ENCODE results near the gene MCM3AP.
"Not testable (repeated sequence)": the region's sequence is repeated elsewhere in the genome, so short reads cannot be mapped to it uniquely, and the experiment has no call there.

MCM3AP gene

GRCh38 chr21:46311568-46311967 is 26.2 kb upstream of the MCM3AP start:
- no peak for DNase-seq (ENCODE audit: low read depth)

GRCh38 chr21:46310260-46310659 is 24.8 kb upstream of the MCM3AP start:
- not testable (repeated sequence) for DNase-seq (ENCODE audit: low read depth)

- DNase-seq (ENCODE audit: low read depth), result peak; percentile 16
Measured at GRCh38 chr21:46308431-46308830, 23.0 kb upstream of the MCM3AP start.

GRCh38 chr21:46307625-46308024 is 22.2 kb upstream of the MCM3AP start:
- peak; percentile 67 for DNase-seq (ENCODE audit: low read depth)

- no peak for DNase-seq (ENCODE audit: low read depth)
Measured at GRCh38 chr21:46304955-46305354, 19.5 kb upstream of the MCM3AP start.

- DNase-seq (ENCODE audit: low read depth), result no peak
Measured at GRCh38 chr21:46304437-46304836, 19.0 kb upstream of the MCM3AP start.

- no peak for DNase-seq (ENCODE audit: low read depth)
Measured at GRCh38 chr21:46301759-46302158, 16.3 kb upstream of the MCM3AP start.

- DNase-seq (ENCODE audit: low read depth), result no peak
Measured at GRCh38 chr21:46299167-46299566, 13.8 kb upstream of the MCM3AP start.

- peak; percentile 32 for DNase-seq (ENCODE audit: low read depth)
Measured at GRCh38 chr21:46297338-46298271, 12.2 kb upstream of the MCM3AP start.

GRCh38 chr21:46295996-46296752 is 10.8 kb upstream of the MCM3AP start:
- peak; percentile 65 for DNase-seq (ENCODE audit: low read depth)

GRCh38 chr21:46295177-46295770 is 9.9 kb upstream of the MCM3AP start:
- DNase-seq (ENCODE audit: low read depth), result peak; percentile 55

- DNase-seq (ENCODE audit: low read depth), result peak; percentile 71
Measured at GRCh38 chr21:46294647-46295176, 9.3 kb upstream of the MCM3AP start.

- DNase-seq (ENCODE audit: low read depth), result no peak
Measured at GRCh38 chr21:46291561-46291960, 6.2 kb upstream of the MCM3AP start.

- no peak for DNase-seq (ENCODE audit: low read depth)
Measured at GRCh38 chr21:46289655-46290179, 4.3 kb upstream of the MCM3AP start.

- DNase-seq (ENCODE audit: low read depth), result no peak
Measured at GRCh38 chr21:46287541-46287940, 2.1 kb upstream of the MCM3AP start.

- DNase-seq (ENCODE audit: low read depth), result no peak
Measured at GRCh38 chr21:46286648-46287002, 1.2 kb upstream of the MCM3AP start.

- DNase-seq (ENCODE audit: low read depth), result peak; percentile 95
Measured at GRCh38 chr21:46285761-46286647, 593 bp upstream of the MCM3AP start, which contains the start of gene YBEY. TSS of gene YBEY (plus strand) at chr21:46286342. CDS start at chr21:46286914, 572 bp downstream.

GRCh38 chr21:46284733-46285132 is 678 bp downstream of the MCM3AP start:
- DNase-seq (ENCODE audit: low read depth), result no peak

GRCh38 chr21:46284077-46284644 is 1.2 kb downstream of the MCM3AP start:
- peak; percentile 5 for DNase-seq (ENCODE audit: low read depth)

- DNase-seq (ENCODE audit: low read depth), result no peak
Measured at GRCh38 chr21:46274797-46275390, 10.5 kb downstream of the MCM3AP start.
